Measurements from ENCODE around the gene PIGW. TPM values are rescaled to one million over a fixed set of nuclear protein-coding genes. Genes with fewer than 3 reads are reported as not detected.

PIGW gene
- total and polyA plus RNA-seq, 9 of the 15 experiments (the other 6 are each of a cell fraction or from before 2014, with no cell fraction given) = 9.5 to 33.9 (median 21.2) TPM

DNA sequence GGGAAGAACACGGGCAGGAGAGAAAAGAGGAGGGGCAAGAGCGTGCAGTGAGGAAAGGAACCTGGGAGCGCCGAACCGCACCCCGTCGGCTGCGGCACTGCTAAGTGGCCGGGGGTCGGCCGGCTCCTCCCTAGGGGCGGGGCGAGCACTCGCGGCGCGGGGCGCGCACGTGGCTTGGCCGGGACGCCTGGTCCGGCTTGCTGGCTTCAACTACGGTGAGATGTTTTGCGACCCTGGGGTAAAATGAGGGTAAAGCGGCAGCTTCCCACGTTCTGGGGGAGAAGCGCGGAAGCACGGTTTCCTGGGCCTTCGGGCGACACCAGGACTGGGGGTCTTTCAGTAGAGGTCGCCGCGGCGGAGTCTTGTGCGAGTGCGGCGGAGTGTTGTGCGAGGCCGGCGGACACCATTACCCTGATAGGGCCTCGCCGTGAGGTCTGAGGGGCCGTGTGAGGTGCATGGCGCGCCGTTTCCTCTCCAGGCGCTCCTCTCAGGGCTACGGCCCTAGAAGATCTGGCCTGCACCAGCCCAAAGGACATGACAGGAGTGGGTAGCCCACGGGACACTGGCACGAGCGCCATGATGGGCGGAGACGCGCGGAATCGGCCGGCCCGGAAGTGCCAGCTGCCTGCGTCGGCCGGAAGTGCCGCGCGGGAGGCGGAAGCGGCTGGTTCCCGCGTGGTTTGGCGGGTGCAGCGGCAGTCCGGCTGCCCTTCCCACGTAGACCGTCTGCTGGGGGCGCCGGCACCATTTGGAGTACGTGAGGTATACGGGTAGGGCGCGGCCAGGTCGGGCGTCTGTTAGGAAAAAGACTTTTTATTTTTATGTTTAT is at the start of gene PIGW, which contains the start of gene MYO19 (continued):
- 0 out of 2 replicates have a peak, but pooled peaks have one; percentile 1 for TF ChIP-seq HEY1 (CRISPR knock-in tag; IDR thresholded peaks at IDR 0.05; ENCODE audit: borderline replicate concordance)
- TF ChIP-seq POLR3G (IDR thresholded peaks at IDR 0.05; ENCODE audit: extremely low read depth, insufficient read length, insufficient replicate concordance) = no peak
- TF ChIP-seq, protein P1, sequence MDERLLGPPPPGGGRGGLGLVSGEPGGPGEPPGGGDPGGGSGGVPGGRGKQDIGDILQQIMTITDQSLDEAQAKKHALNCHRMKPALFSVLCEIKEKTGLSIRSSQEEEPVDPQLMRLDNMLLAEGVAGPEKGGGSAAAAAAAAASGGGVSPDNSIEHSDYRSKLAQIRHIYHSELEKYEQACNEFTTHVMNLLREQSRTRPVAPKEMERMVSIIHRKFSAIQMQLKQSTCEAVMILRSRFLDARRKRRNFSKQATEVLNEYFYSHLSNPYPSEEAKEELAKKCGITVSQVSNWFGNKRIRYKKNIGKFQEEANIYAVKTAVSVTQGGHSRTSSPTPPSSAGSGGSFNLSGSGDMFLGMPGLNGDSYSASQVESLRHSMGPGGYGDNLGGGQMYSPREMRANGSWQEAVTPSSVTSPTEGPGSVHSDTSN (CRISPR knock-in tag; IDR thresholded peaks at IDR 0.05; ENCODE audit: low read depth) = no peak
- TF ChIP-seq, protein P1 (tag; conservative IDR thresholded peaks at IDR 0.05; ENCODE audit: low read depth) = no peak
- peak; percentile 73 to 93 (median 88) for TF ChIP-seq YY1 (IDR thresholded peaks at IDR 0.05; ENCODE audit: borderline replicate concordance in 1 of 3, control insufficient read depth in 1 of 3, extremely low read depth in 1 of 3, insufficient read depth in 3 of 3, insufficient read length in 1 of 3, insufficient replicate concordance in 2 of 3, low read depth in 1 of 3, low read length in 2 of 3)
- TF ChIP-seq KDM1A (IDR thresholded peaks at IDR 0.05) = no peak
- TF ChIP-seq, protein P2, sequence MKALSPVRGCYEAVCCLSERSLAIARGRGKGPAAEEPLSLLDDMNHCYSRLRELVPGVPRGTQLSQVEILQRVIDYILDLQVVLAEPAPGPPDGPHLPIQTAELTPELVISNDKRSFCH (CRISPR knock-in tag; IDR thresholded peaks at IDR 0.05) = no peak
- TF ChIP-seq, protein P2 (tag; IDR thresholded peaks at IDR 0.05) = 0 out of 2 replicates have a peak, but pooled peaks have one; percentile 22
- no peak for TF ChIP-seq ILK (tag; IDR thresholded peaks at IDR 0.05; ENCODE audit: borderline replicate concordance, low read depth)
- TF ChIP-seq MAZ (CRISPR knock-in tag; conservative IDR thresholded peaks at IDR 0.05 in 1 of 2, IDR thresholded peaks at IDR 0.05 in 1 of 2) = peak; percentile 49 to 79; a peak in 3 of 4 replicates
- TF ChIP-seq SRSF3 (IDR thresholded peaks at IDR 0.05; ENCODE audit: insufficient read depth, low read length) = 0 out of 2 replicates have a peak, but pooled peaks have one; percentile 76
- no peak; the same call in 1 of the 2 replicates for TF ChIP-seq SOX6 (IDR thresholded peaks at IDR 0.05)
- no peak for TF ChIP-seq PURB (CRISPR knock-in tag; IDR thresholded peaks at IDR 0.05; ENCODE audit: low read depth)
- TF ChIP-seq PTTG1 (tag; IDR thresholded peaks at IDR 0.05; ENCODE audit: low read depth) = no peak
- no peak for TF ChIP-seq SNIP1 (IDR thresholded peaks at IDR 0.05; ENCODE audit: low read depth)
- TF ChIP-seq, protein P3, sequence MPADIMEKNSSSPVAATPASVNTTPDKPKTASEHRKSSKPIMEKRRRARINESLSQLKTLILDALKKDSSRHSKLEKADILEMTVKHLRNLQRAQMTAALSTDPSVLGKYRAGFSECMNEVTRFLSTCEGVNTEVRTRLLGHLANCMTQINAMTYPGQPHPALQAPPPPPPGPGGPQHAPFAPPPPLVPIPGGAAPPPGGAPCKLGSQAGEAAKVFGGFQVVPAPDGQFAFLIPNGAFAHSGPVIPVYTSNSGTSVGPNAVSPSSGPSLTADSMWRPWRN (IDR thresholded peaks at IDR 0.05; ENCODE audit: low read depth) = 0 out of 2 replicates have a peak, but pooled peaks have one; percentile 38
- no peak for TF ChIP-seq ATF1 (CRISPR knock-in tag; IDR thresholded peaks at IDR 0.05)
- TF ChIP-seq ATF1 (tag; IDR thresholded peaks at IDR 0.05) = peak; percentile 92
